Fibroblast of lung (primary cell): ENCODE data around the gene SCAPER. TPM values are rescaled to one million over a fixed set of nuclear protein-coding genes. Genes with fewer than 3 reads are reported as not detected.
A peak's percentile ranks its signal among the peaks of the same experiment; 100 is the strongest.
"Not testable (repeated sequence)": the region's sequence is repeated elsewhere in the genome, so short reads cannot be mapped to it uniquely, and the experiment has no call there.

Experiments used
- DNase-seq, 2 donors: peaks; one replicate each; pipeline versions ENCODE4 v3.0.0 to v3.0.0-alpha.2; 2010; ENCODE audit warnings: low read depth in 2 of 2
- H2AFZ ChIP-seq: 2 replicates; pipeline ENCODE4 v1.5.1; 2012; ENCODE audit warnings: low read length, control low read depth, inconsistent platforms
- H3K27ac ChIP-seq: 2 replicates; pipeline ENCODE4 v1.5.1; 2011; ENCODE audit warnings: low read length, control low read depth; ENCODE audit not compliant: insufficient read depth
- H3K27me3 ChIP-seq: 2 replicates; pipeline ENCODE4 v1.5.1; 2011; ENCODE audit warnings: mild to moderate bottlenecking, low read length; ENCODE audit not compliant: control insufficient read depth, insufficient read depth
- H3K36me3 ChIP-seq: 2 replicates; pipeline ENCODE4 v1.5.1; 2011; ENCODE audit warnings: low read length; ENCODE audit not compliant: control insufficient read depth, insufficient read depth
- H3K4me1 ChIP-seq: 2 replicates; pipeline ENCODE4 v1.5.1; 2011; ENCODE audit warnings: low read length; ENCODE audit not compliant: control insufficient read depth, insufficient read depth; ENCODE audit errors: extremely low read depth
- H3K4me2 ChIP-seq: 2 replicates; pipeline ENCODE4 v1.5.1; 2011; ENCODE audit warnings: low read length, control low read depth; ENCODE audit not compliant: insufficient read depth; ENCODE audit errors: extremely low read depth
- H3K4me3 ChIP-seq, 4 experiments: fragments of 200-600 bp in 1 of 4; sonication (generic) in 1 of 4; replicated peaks in 1 of 4; 2 replicates each; pipeline ENCODE4 v1.5.1; 2011 to 2016; ENCODE audit warnings: low read length in 4 of 4, low read depth in 3 of 4, mild to moderate bottlenecking in 3 of 4, control low read depth in 2 of 4, inconsistent platforms in 1 of 4, mixed read lengths in 1 of 4; ENCODE audit not compliant: insufficient read depth in 1 of 4; ENCODE audit errors: control extremely low read depth in 1 of 4
- H3K79me2 ChIP-seq: 2 replicates; pipeline ENCODE4 v1.5.1; 2012; ENCODE audit warnings: mild to moderate bottlenecking, low read length, inconsistent platforms; ENCODE audit not compliant: control insufficient read depth, insufficient read depth
- H3K9ac ChIP-seq: 2 replicates; pipeline ENCODE4 v1.5.1; 2011; ENCODE audit warnings: mild to moderate bottlenecking, low read length, control low read depth; ENCODE audit not compliant: insufficient read depth
- H3K9me3 ChIP-seq: 2 replicates; pipeline ENCODE4 v1.5.1; 2012; ENCODE audit warnings: low read depth, low read length; ENCODE audit not compliant: control insufficient read depth, insufficient read depth
- H4K20me1 ChIP-seq: 2 replicates; pipeline ENCODE4 v1.5.1; 2011; ENCODE audit warnings: low read length; ENCODE audit not compliant: control insufficient read depth, insufficient read depth; ENCODE audit errors: extremely low read depth
- EZH2 ChIP-seq: IDR thresholded peaks from 2 replicates; pipeline ENCODE4 v1.5.1; 2012; ENCODE audit warnings: low read length, control low read depth, mild to moderate bottlenecking; ENCODE audit errors: missing control alignments
- polyA plus RNA-seq, 2 donors: library from polyadenylated mRNA; depleted of rRNA in 1 of 2; stranded (reverse) in 1 of 2; unstranded in 1 of 2; fragments of >200 nt; gene quantifications; 2 replicates each; pipeline ENCODE4 v1.2.1, GENCODE V29; 2011 to 2012; ENCODE audit warnings: missing spikeins in 1 of 2
- total RNA-seq: library from RNA; depleted of rRNA; stranded (reverse); fragments of >200 nt; gene quantifications from 2 replicates; pipeline ENCODE4 v1.2.1, GENCODE V29; 2014
- TF ChIP-seq, protein P1 (sequence below), 2 donors: IDR thresholded peaks in 1 of 2; conservative IDR thresholded peaks in 1 of 2; 1 replicate in 1 of 2; 2 replicates in 1 of 2; pipeline ENCODE4 v1.5.1; 2011 to 2012; ENCODE audit warnings: low read length in 2 of 2, control low read depth in 1 of 2, inconsistent platforms in 1 of 2, low read depth in 1 of 2, mild to moderate bottlenecking in 1 of 2

Gene SCAPER
- total and polyA plus RNA-seq, 2 donors (not counting 1 experiment from before 2014, with no cell fraction given), result 2.3 to 9.1 TPM

DNA sequence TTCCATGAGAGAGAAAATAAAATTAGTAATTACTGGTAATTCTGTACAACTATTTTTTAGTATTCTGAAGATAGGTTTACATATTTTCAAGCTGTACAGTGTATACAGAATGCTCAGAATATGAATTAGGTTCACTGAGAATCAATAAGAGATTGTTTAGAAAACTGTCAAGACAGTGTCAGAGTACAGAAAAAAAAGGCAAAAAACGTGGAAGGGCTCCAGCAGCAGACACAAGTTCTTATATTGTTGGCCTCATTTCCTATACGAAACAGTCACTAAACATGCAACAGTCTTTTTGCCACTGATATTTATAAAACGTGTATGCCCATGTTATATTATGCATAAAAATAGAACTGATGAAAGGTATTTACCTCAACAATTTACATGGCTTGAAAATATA, 464.7 kb downstream of the SCAPER start:
- no peak overlapping the region for H3K27ac ChIP-seq
- peak in 1 of 2 donors; percentile 23 for DNase-seq

DNA sequence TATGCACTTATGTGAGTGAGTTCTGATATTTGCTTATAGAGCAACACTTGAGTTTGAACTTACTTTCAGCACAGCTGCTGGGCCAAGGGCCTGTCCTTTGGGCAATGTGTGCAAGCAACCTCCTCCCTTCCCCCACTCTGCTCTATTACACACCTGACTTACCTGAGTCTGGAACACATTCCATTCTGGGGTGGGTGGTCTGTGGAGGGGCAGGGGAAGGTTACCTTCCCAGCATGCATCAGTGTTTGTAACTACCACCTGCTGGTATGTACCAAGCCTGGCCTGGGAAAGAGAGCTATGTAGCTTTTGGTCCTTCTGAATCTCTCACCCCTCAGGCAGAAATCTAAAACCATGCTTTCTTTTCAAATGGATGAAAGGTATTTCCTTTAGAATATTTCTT, 465.6 kb downstream of the SCAPER start:
- TF ChIP-seq EZH2, result no peak
- TF ChIP-seq, protein P1, sequence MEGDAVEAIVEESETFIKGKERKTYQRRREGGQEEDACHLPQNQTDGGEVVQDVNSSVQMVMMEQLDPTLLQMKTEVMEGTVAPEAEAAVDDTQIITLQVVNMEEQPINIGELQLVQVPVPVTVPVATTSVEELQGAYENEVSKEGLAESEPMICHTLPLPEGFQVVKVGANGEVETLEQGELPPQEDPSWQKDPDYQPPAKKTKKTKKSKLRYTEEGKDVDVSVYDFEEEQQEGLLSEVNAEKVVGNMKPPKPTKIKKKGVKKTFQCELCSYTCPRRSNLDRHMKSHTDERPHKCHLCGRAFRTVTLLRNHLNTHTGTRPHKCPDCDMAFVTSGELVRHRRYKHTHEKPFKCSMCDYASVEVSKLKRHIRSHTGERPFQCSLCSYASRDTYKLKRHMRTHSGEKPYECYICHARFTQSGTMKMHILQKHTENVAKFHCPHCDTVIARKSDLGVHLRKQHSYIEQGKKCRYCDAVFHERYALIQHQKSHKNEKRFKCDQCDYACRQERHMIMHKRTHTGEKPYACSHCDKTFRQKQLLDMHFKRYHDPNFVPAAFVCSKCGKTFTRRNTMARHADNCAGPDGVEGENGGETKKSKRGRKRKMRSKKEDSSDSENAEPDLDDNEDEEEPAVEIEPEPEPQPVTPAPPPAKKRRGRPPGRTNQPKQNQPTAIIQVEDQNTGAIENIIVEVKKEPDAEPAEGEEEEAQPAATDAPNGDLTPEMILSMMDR (conservative IDR thresholded peaks at IDR 0.05 in 1 of 2, IDR thresholded peaks at IDR 0.05 in 1 of 2; ENCODE audit: low read depth in 1 of 2, low read length in 2 of 2), result no peak
- Histone ChIP-seq H3K9me3 (no peaks in the 10 kb centered on the region), H3K9ac (no peak overlapping the region), H4K20me1 (no peaks in the 10 kb centered on the region), H3K36me3 (no peaks in the 10 kb centered on the region), H3K79me2 (no peaks in the 10 kb centered on the region), H3K27me3 (no peaks in the 10 kb centered on the region), H3K4me2 (no peak overlapping the region), H3K4me1 (no peaks in the 10 kb centered on the region), H3K27ac (no peak overlapping the region), H2AFZ (no peak overlapping the region), H3K4me3 (no peak overlapping the region)
- DNase-seq, result no peak

More for the DNA sequence above, 464.7 kb downstream of the SCAPER start:
- H3K4me2 ChIP-seq, result no peak overlapping the region
- no peak for TF ChIP-seq EZH2
- TF ChIP-seq, protein P1 (conservative IDR thresholded peaks at IDR 0.05 in 1 of 2, IDR thresholded peaks at IDR 0.05 in 1 of 2; ENCODE audit: low read depth in 1 of 2, low read length in 2 of 2), result no peak
- H4K20me1 ChIP-seq, result no peaks in the 10 kb centered on the region
- no peaks in the 10 kb centered on the region for H3K9me3 ChIP-seq
- H3K36me3 ChIP-seq, result no peaks in the 10 kb centered on the region
- no peak overlapping the region for H3K4me3 ChIP-seq
- H2AFZ ChIP-seq, result no peak overlapping the region
- no peaks in the 10 kb centered on the region for H3K79me2 ChIP-seq
- H3K9ac ChIP-seq, result no peak overlapping the region
- no peaks in the 10 kb centered on the region for H3K27me3 ChIP-seq
- no peaks in the 10 kb centered on the region for H3K4me1 ChIP-seq

DNA sequence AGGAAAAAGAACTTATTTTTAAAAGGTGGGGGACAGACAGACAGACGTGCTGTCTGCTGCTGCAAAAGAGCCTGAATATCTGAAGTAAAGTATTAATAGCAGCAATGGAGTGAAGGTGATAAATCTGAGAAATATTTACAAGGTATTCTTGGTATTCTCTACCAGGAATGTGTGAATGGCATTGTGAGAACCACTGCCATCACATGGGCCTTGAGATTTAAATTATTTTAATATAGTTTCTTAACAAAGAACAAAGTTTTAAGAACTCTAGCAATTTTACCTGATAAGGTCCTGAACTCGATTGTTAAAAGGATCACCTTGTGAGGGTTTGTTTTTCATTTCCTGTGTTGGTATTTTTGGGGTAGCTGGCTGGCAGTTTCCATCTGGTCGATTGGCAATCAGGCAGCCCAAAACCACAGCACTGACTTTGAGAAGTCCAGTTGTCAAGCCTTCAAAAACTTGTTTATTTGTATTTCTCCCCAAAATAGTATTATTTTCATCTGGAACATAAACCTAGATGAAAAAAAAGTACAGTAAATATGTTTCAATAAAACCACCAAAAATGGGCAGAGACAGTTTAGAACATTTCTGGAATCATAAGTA, 471.2 kb downstream of the SCAPER start:
- Histone ChIP-seq H3K4me1 (no peaks in the 10 kb centered on the region), H2AFZ (no peak overlapping the region), H3K9me3 (no peaks in the 10 kb centered on the region), H3K9ac (no peak overlapping the region), H3K4me3 (no peak overlapping the region), H3K27me3 (no peaks in the 10 kb centered on the region), H3K36me3 (no peaks in the 10 kb centered on the region), H4K20me1 (no peaks in the 10 kb centered on the region), H3K4me2 (no peak overlapping the region), H3K79me2 (no peaks in the 10 kb centered on the region), H3K27ac (no peak overlapping the region)
- peak in 1 of 2 donors; percentile 68 for DNase-seq
- TF ChIP-seq, protein P1 (conservative IDR thresholded peaks at IDR 0.05 in 1 of 2, IDR thresholded peaks at IDR 0.05 in 1 of 2; ENCODE audit: low read depth in 1 of 2, low read length in 2 of 2), result no peak
- no peak for TF ChIP-seq EZH2

DNA sequence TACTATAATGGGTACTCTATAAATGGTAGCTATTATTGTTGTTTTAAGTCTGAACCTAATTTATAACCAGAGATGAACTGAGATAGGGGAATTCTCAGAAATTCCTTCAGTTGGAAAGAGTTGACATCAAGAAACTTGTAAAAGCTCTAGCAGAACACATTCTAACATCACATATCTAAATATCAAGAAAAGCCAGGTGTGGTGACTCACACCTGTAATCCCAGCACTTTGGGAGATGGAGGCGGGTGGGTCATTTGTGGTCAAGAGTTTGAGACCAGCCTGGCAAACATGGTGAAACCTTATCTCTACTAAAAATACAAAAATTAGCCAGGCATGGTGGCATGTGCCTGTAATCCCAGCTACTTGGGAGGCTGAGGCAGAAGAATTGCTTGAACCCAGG, 472.1 kb downstream of the SCAPER start:
- H3K4me2 ChIP-seq, H3K36me3 ChIP-seq: not testable (repeated sequence)

More for the DNA sequence above, 472.1 kb downstream of the SCAPER start:
- not testable (repeated sequence) for H3K27ac ChIP-seq, H3K9ac ChIP-seq, H3K79me2 ChIP-seq, H3K4me1 ChIP-seq, H4K20me1 ChIP-seq, H3K4me3 ChIP-seq, H3K27me3 ChIP-seq, H3K9me3 ChIP-seq, H2AFZ ChIP-seq
- DNase-seq, result peak in 1 of 2 donors; percentile 24
